Stimulated activated CD4-positive, alpha-beta T cell treated with anti-CD3 and anti-CD28 coated beads, Interleukin-12 subunit alpha, Interleukin-12 subunit beta, amount 100 ng/mL, for 48 hours (primary cell): ENCODE results near the gene TRIP10.

ENCODE experiments used
- DNase-seq, 3 donors: peaks; one replicate each; pipeline ENCODE4 v3.0.0-alpha.2; 2020; ENCODE audit warnings: low read depth in 2 of 3, low spot score in 1 of 3

Gene TRIP10

GRCh38 chr19:6725513-6726231, 13.8 kb upstream of the TRIP10 start:
- no peak for DNase-seq

- DNase-seq = no peak
Observed at GRCh38 chr19:6728346-6728745, 11.1 kb upstream of the TRIP10 start.

GRCh38 chr19:6729573-6730152, 9.8 kb upstream of the TRIP10 start:
- no peak for DNase-seq

GRCh38 chr19:6730153-6730804, 9.2 kb upstream of the TRIP10 start:
- DNase-seq = peak in 2 of 3 donors; percentile 39 to 48

- DNase-seq = no peak
Observed at GRCh38 chr19:6730941-6731670, 8.4 kb upstream of the TRIP10 start.

- no peak for DNase-seq
Observed at GRCh38 chr19:6731822-6732221, 7.7 kb upstream of the TRIP10 start.

- no peak for DNase-seq
Observed at GRCh38 chr19:6732803-6733337, 6.6 kb upstream of the TRIP10 start.

- DNase-seq = no peak
Observed at GRCh38 chr19:6733338-6734095, 6.0 kb upstream of the TRIP10 start.

GRCh38 chr19:6734096-6734696, 5.3 kb upstream of the TRIP10 start:
- no peak for DNase-seq

GRCh38 chr19:6735181-6735911, 4.1 kb upstream of the TRIP10 start:
- no peak for DNase-seq

GRCh38 chr19:6736169-6736916, 3.1 kb upstream of the TRIP10 start:
- DNase-seq = peak; percentile 58 to 62 (median 58)

- peak in 1 of 3 donors; percentile 29 for DNase-seq
Observed at GRCh38 chr19:6736917-6737283, 2.6 kb upstream of the TRIP10 start.

- DNase-seq = peak; percentile 97 to 99 (median 99)
Observed at GRCh38 chr19:6737284-6737872, 2.1 kb upstream of the TRIP10 start, which contains the start of gene GPR108. TSS of gene GPR108 (minus strand) at chr19:6737580. CDS start at chr19:6737576, 4 bp downstream.

GRCh38 chr19:6737873-6738786, 1.4 kb upstream of the TRIP10 start:
- DNase-seq = peak; percentile 73 to 76 (median 74)

- peak in 1 of 3 donors; percentile 20 for DNase-seq
Observed at GRCh38 chr19:6738787-6739389, 592 bp upstream of the TRIP10 start.

GRCh38 chr19:6739883-6740588, 556 bp downstream of the TRIP10 start:
- peak in 1 of 3 donors; percentile 8 for DNase-seq
